Lung (tissue), 12 donors: ENCODE data around the gene UST. TPM values are rescaled to one million over a fixed set of nuclear protein-coding genes. Genes with fewer than 3 reads are reported as not detected.

ENCODE experiments used
- ATAC-seq: fragments of 200-7000 bp; cut with Tn5 transposase; one replicate; pipeline ENCODE4 v1.9.1; 2020; ENCODE audit warnings: moderate number of reproducible peaks; ENCODE audit not compliant: insufficient read depth, low FRiP score
- DNase-seq, 3 donors: peaks; one replicate each; pipeline ENCODE4 v3.0.0-alpha.2; 2013 to 2017
- H3K27ac ChIP-seq, 2 donors: one replicate each; pipeline ENCODE4 v1.5.1; 2013; ENCODE audit warnings: mild to moderate bottlenecking in 2 of 2, moderate library complexity in 2 of 2, control low read depth in 1 of 2, inconsistent platforms in 1 of 2, low read depth in 1 of 2, low read length in 1 of 2
- H3K27me3 ChIP-seq, 3 donors: one replicate each; pipeline ENCODE4 v1.5.1; 2013; ENCODE audit warnings: low read length in 2 of 3; ENCODE audit not compliant: control insufficient read depth in 3 of 3, insufficient read depth in 3 of 3
- H3K36me3 ChIP-seq, 4 donors: one replicate each; pipeline ENCODE4 v1.5.1; 2013; ENCODE audit warnings: low read length in 4 of 4, mild to moderate bottlenecking in 1 of 4, moderate library complexity in 1 of 4; ENCODE audit not compliant: control insufficient read depth in 4 of 4, insufficient read depth in 4 of 4
- H3K4me1 ChIP-seq, 5 donors: one replicate each; pipeline ENCODE4 v1.5.1; 2013; ENCODE audit warnings: low read length in 5 of 5, mild to moderate bottlenecking in 2 of 5, moderate library complexity in 1 of 5; ENCODE audit not compliant: control insufficient read depth in 5 of 5, insufficient read depth in 5 of 5
- H3K4me3 ChIP-seq: one replicate; pipeline ENCODE4 v1.5.1; 2013; ENCODE audit warnings: mild to moderate bottlenecking, control low read depth, moderate library complexity
- H3K9ac ChIP-seq, 2 donors: one replicate each; pipeline ENCODE4 v1.5.1; 2013; ENCODE audit warnings: low read length in 2 of 2, control low read depth in 1 of 2; ENCODE audit not compliant: insufficient read depth in 1 of 2
- H3K9me3 ChIP-seq, 4 donors: one replicate each; pipeline ENCODE4 v1.5.1; 2013; ENCODE audit warnings: low read length in 3 of 4, mild to moderate bottlenecking in 1 of 4, moderate library complexity in 1 of 4; ENCODE audit not compliant: control insufficient read depth in 4 of 4, insufficient read depth in 3 of 4
- WGBS, 2 donors: extraction: QIAGEN DNeasy Blood & Tissue Kit; methylation state at CpG; one replicate each; pipeline ENCODE4 v1.1.7; 2013; 5-methylcytosine and 5-hydroxymethylcytosine counted together
- polyA plus RNA-seq, 2 donors: library from polyadenylated mRNA; stranded (reverse); fragments of 200-250 nt; gene quantifications; one replicate each; pipeline ENCODE4 v1.2.1, GENCODE V29; 2013
- total RNA-seq, 2 donors: library from RNA; depleted of rRNA in 1 of 2; stranded (reverse); fragments of >200 nt in 1 of 2; gene quantifications; one replicate each; pipeline ENCODE4 v1.2.1, GENCODE V29; 2014 to 2021
- TF ChIP-seq, protein P1 (sequence below): IDR thresholded peaks from 2 replicates; pipeline ENCODE4 v1.5.1; 2012; ENCODE audit warnings: mild to moderate bottlenecking; ENCODE audit errors: control extremely low read depth, extremely low read depth
- donor health status: control.
- donor health status: control.
- donor health status: Bipolar disorder and iron deficiency.
- donor health status: healthy.
- donor health status: DM: yes; HTN: yes; CAD: no.

The UST gene
- total and polyA plus RNA-seq, 4 donors, result 4.5 to 24.0 (median 7.1) TPM

- no peaks in the 10 kb centered on the region for H3K36me3 ChIP-seq
- H3K4me3 ChIP-seq, result no peak overlapping the region
- no peak overlapping the region for H3K9ac ChIP-seq
- WGBS, 2 donors, result 62 to 70% methylated on average over 6 of the region's 6 CpGs
- ATAC-seq (no peak), DNase-seq (peak in 1 of 3 donors; percentile 40)
- peaks cover 0 to 28% (median 4%) of the 10 kb centered on the region in 5 donors for H3K4me1 ChIP-seq
- H3K27me3 ChIP-seq, result no peaks in the 10 kb centered on the region
- peaks cover 0 to 2% (median 0%) of the 10 kb centered on the region in 4 donors for H3K9me3 ChIP-seq
- no peak overlapping the region for H3K27ac ChIP-seq
- TF ChIP-seq, protein P1, sequence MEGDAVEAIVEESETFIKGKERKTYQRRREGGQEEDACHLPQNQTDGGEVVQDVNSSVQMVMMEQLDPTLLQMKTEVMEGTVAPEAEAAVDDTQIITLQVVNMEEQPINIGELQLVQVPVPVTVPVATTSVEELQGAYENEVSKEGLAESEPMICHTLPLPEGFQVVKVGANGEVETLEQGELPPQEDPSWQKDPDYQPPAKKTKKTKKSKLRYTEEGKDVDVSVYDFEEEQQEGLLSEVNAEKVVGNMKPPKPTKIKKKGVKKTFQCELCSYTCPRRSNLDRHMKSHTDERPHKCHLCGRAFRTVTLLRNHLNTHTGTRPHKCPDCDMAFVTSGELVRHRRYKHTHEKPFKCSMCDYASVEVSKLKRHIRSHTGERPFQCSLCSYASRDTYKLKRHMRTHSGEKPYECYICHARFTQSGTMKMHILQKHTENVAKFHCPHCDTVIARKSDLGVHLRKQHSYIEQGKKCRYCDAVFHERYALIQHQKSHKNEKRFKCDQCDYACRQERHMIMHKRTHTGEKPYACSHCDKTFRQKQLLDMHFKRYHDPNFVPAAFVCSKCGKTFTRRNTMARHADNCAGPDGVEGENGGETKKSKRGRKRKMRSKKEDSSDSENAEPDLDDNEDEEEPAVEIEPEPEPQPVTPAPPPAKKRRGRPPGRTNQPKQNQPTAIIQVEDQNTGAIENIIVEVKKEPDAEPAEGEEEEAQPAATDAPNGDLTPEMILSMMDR, result no peak
Observed at GRCh38 chr6:149075616-149076354, 329.0 kb downstream of the UST start.

DNA sequence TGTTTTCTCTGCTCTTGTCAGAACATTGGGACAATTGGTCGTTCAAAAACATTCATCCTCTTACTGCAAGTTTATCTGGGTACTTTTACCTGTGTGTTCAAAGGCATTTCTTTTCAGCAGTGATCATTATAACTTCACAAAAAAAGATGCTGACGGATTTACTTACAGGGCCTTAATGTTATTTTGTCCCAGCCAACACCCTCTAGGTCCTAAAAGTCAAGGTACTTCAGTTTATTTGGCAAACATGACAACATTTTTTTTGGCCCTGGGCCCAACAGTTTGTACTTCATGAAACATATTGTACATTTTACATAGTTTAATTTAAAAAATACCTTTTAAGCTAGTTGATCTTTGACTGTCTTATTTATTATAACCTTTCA, 329.5 kb downstream of the UST start:
- Histone ChIP-seq H3K9me3 (peaks cover 0 to 2% (median 0%) of the 10 kb centered on the region in 4 donors), H3K27me3 (no peaks in the 10 kb centered on the region), H3K4me3 (no peak overlapping the region), H3K9ac (no peak overlapping the region), H3K4me1 (peaks cover 0 to 33% (median 4%) of the 10 kb centered on the region in 5 donors), H3K27ac (no peak overlapping the region), H3K36me3 (no peaks in the 10 kb centered on the region)
- ATAC-seq (no peak), DNase-seq (no peak)
- TF ChIP-seq, protein P1, result no peak
- WGBS, 2 donors, result 65 to 78% methylated on average over 2 of the region's 2 CpGs

DNA sequence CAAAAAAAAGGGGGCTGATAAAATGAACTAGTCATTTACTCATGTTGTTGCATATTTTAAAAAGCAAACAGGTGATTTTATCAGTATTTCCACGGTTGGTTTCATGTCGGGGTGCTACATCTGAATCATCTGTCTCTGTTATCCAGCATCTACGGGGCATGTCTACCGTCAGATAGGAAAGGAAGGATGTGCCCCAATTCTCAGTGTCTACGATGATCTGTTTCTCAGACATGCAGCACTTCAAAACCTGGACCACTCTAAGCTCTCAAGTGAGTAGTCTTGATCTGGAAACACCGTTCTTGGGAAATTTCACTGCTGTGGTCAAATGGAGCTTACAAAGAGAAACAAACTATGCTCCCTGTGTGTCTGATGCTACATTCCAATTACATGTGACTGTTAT, 330.4 kb downstream of the UST start:
- ATAC-seq, result no peak

More for the DNA sequence above, 330.4 kb downstream of the UST start:
- WGBS, 2 donors, result 73 to 93% methylated on average over 6 of the region's 6 CpGs
- H3K27ac ChIP-seq, result no peak overlapping the region
- no peaks in the 10 kb centered on the region for H3K27me3 ChIP-seq
- no peaks in the 10 kb centered on the region for H3K9me3 ChIP-seq
- H3K36me3 ChIP-seq, result no peaks in the 10 kb centered on the region
- TF ChIP-seq, protein P1, result no peak
- H3K9ac ChIP-seq, result no peak overlapping the region
- no peak for DNase-seq
- no peak overlapping the region for H3K4me3 ChIP-seq
- peaks cover 0 to 33% (median 4%) of the 10 kb centered on the region in 5 donors for H3K4me1 ChIP-seq
